ENCODE results near the gene RABGAP1L.

The RABGAP1L gene

GRCh38 chr1:174989536-174990220 is 830.4 kb downstream of the RABGAP1L start:
- Mint-ChIP-seq H3K27ac (peak overlapping the region; percentile 81), H3K36me3 (peaks cover 21 to 24% of the 10 kb centered on the region in 2 donors), H3K27me3 (no peaks in the 10 kb centered on the region), H3K4me3 (peak overlapping the region; percentile 61 to 62), H3K9me3 (no peaks in the 10 kb centered on the region), H3K4me1 (peaks cover 7 to 22% of the 10 kb centered on the region in 2 donors)
- ATAC-seq (replicated peaks) (no peak), DNase-seq (no peak)

GRCh38 chr1:174990382-174990999 is 831.2 kb downstream of the RABGAP1L start:
- ATAC-seq (replicated peaks) = peak; percentile 72 to 75
- H3K27me3 Mint-ChIP-seq = no peaks in the 10 kb centered on the region
- no peak for DNase-seq
- peak overlapping the region; percentile 63 to 69 for H3K4me3 Mint-ChIP-seq
- no peaks in the 10 kb centered on the region for H3K9me3 Mint-ChIP-seq
- H3K27ac Mint-ChIP-seq = peak overlapping the region; percentile 91
- H3K4me1 Mint-ChIP-seq = peaks cover 7 to 22% of the 10 kb centered on the region in 2 donors
- H3K36me3 Mint-ChIP-seq = peaks cover 18 to 24% of the 10 kb centered on the region in 2 donors

GRCh38 chr1:174991473-174991872 is 832.2 kb downstream of the RABGAP1L start:
- H3K27me3 Mint-ChIP-seq = no peaks in the 10 kb centered on the region
- H3K36me3 Mint-ChIP-seq = peaks cover 18 to 24% of the 10 kb centered on the region in 2 donors
- no peaks in the 10 kb centered on the region for H3K9me3 Mint-ChIP-seq
- H3K4me1 Mint-ChIP-seq = peaks cover 7 to 22% of the 10 kb centered on the region in 2 donors
- no peak overlapping the region for H3K4me3 Mint-ChIP-seq
- ATAC-seq (replicated peaks) (no peak), DNase-seq (no peak)
- no peak overlapping the region for H3K27ac Mint-ChIP-seq

GRCh38 chr1:174995121-174995520 is 835.8 kb downstream of the RABGAP1L start:
- H3K27ac Mint-ChIP-seq = no peak overlapping the region
- no peak for DNase-seq
- ATAC-seq (replicated peaks) = no peak
- peaks cover 6 to 8% of the 10 kb centered on the region in 2 donors for H3K36me3 Mint-ChIP-seq
- H3K4me1 Mint-ChIP-seq = peaks cover 2 to 6% of the 10 kb centered on the region in 2 donors
- H3K9me3 Mint-ChIP-seq = no peaks in the 10 kb centered on the region
- H3K27me3 Mint-ChIP-seq = no peaks in the 10 kb centered on the region
- H3K4me3 Mint-ChIP-seq = no peak overlapping the region

GRCh38 chr1:174995916-174996315 is 836.6 kb downstream of the RABGAP1L start:
- Mint-ChIP-seq H3K9me3 (no peaks in the 10 kb centered on the region), H3K4me3 (no peak overlapping the region), H3K27me3 (no peaks in the 10 kb centered on the region), H3K27ac (no peak overlapping the region), H3K4me1 (peaks cover 2 to 4% of the 10 kb centered on the region in 2 donors), H3K36me3 (peaks cover 6 to 8% of the 10 kb centered on the region in 2 donors)
- ATAC-seq (replicated peaks) (no peak), DNase-seq (no peak)

- Mint-ChIP-seq H3K27ac (no peak overlapping the region), H3K4me3 (no peak overlapping the region)
Measured at GRCh38 chr1:174996476-174996875, 837.2 kb downstream of the RABGAP1L start.

GRCh38 chr1:174997041-174997440 is 837.7 kb downstream of the RABGAP1L start:
- DNase-seq (no peak), ATAC-seq (replicated peaks) (no peak)
- Mint-ChIP-seq H3K4me3 (peak overlapping the region in 1 of 2 donors; percentile 28), H3K27me3 (no peaks in the 10 kb centered on the region), H3K27ac (peak overlapping the region; percentile 3), H3K9me3 (no peaks in the 10 kb centered on the region), H3K36me3 (peaks cover 6 to 12% of the 10 kb centered on the region in 2 donors), H3K4me1 (peaks cover 4 to 15% of the 10 kb centered on the region in 2 donors)

More at GRCh38 chr1:174996476-174996875, 837.2 kb downstream of the RABGAP1L start:
- H3K27me3 Mint-ChIP-seq = no peaks in the 10 kb centered on the region
- DNase-seq (no peak), ATAC-seq (replicated peaks) (no peak)
- no peaks in the 10 kb centered on the region for H3K9me3 Mint-ChIP-seq
- peaks cover 4 to 9% of the 10 kb centered on the region in 2 donors for H3K4me1 Mint-ChIP-seq
- H3K36me3 Mint-ChIP-seq = peaks cover 6 to 10% of the 10 kb centered on the region in 2 donors

- Mint-ChIP-seq H3K36me3 (peaks cover 9 to 15% of the 10 kb centered on the region in 2 donors), H3K27me3 (no peaks in the 10 kb centered on the region), H3K4me3 (no peak overlapping the region), H3K27ac (no peak overlapping the region), H3K4me1 (peaks cover 12 to 28% of the 10 kb centered on the region in 2 donors), H3K9me3 (no peaks in the 10 kb centered on the region)
- DNase-seq = peak; percentile 38
- ATAC-seq (replicated peaks) = peak; percentile 8 to 18
Measured at GRCh38 chr1:174998569-174999215, 839.4 kb downstream of the RABGAP1L start.

GRCh38 chr1:174999216-174999935 is 840.1 kb downstream of the RABGAP1L start:
- no peak overlapping the region for H3K4me3 Mint-ChIP-seq

GRCh38 chr1:174999936-175000696 is 840.8 kb downstream of the RABGAP1L start, which contains the start of gene CACYBP:
TSS of gene CACYBP (plus strand) at chr1:174999947. CDS start at chr1:175000181, 234 bp downstream.
- H3K27ac Mint-ChIP-seq = no peak within 1 kb of the TSS
- H3K36me3 Mint-ChIP-seq = peaks cover 7 to 15% of the 10 kb centered on the region in 2 donors
- H3K9me3 Mint-ChIP-seq = no peaks in the 10 kb centered on the region

More at GRCh38 chr1:174999216-174999935, 840.1 kb downstream of the RABGAP1L start:
- Mint-ChIP-seq H3K4me1 (peaks cover 12 to 30% of the 10 kb centered on the region in 2 donors), H3K36me3 (peaks cover 6 to 12% of the 10 kb centered on the region in 2 donors), H3K9me3 (no peaks in the 10 kb centered on the region), H3K27ac (no peak overlapping the region), H3K27me3 (no peaks in the 10 kb centered on the region)
- ATAC-seq (replicated peaks) = peak; percentile 85 to 86
- peak; percentile 98 for DNase-seq

GRCh38 chr1:175000697-175001187 is 841.4 kb downstream of the RABGAP1L start:
- H3K4me1 Mint-ChIP-seq = peaks cover 18 to 30% of the 10 kb centered on the region in 2 donors
- H3K27me3 Mint-ChIP-seq = no peaks in the 10 kb centered on the region
- no peak overlapping the region for H3K27ac Mint-ChIP-seq
- H3K36me3 Mint-ChIP-seq = peaks cover 11 to 21% of the 10 kb centered on the region in 2 donors
- no peak for DNase-seq
- no peaks in the 10 kb centered on the region for H3K9me3 Mint-ChIP-seq
- no peak overlapping the region for H3K4me3 Mint-ChIP-seq
- ATAC-seq (replicated peaks) = no peak

More at GRCh38 chr1:174999936-175000696, 840.8 kb downstream of the RABGAP1L start, which contains the start of gene CACYBP:
- H3K27me3 Mint-ChIP-seq = no peaks in the 10 kb centered on the region
- peaks cover 13 to 30% of the 10 kb centered on the region in 2 donors for H3K4me1 Mint-ChIP-seq
- H3K4me3 Mint-ChIP-seq = no peak within 1 kb of the TSS
- ATAC-seq (replicated peaks) (peak; percentile 3 to 66), DNase-seq (no peak)

GRCh38 chr1:175002910-175003517 is 843.7 kb downstream of the RABGAP1L start:
- Mint-ChIP-seq H3K9me3 (no peaks in the 10 kb centered on the region), H3K4me3 (no peak overlapping the region), H3K27me3 (no peaks in the 10 kb centered on the region), H3K36me3 (peaks cover 10 to 21% of the 10 kb centered on the region in 2 donors), H3K4me1 (peaks cover 17 to 32% of the 10 kb centered on the region in 2 donors), H3K27ac (no peak overlapping the region)
- no peak for DNase-seq
- no peak for ATAC-seq (replicated peaks)

GRCh38 chr1:175003521-175003920 is 844.2 kb downstream of the RABGAP1L start:
- ATAC-seq (replicated peaks) (no peak), DNase-seq (no peak)
- Mint-ChIP-seq H3K4me1 (peaks cover 17 to 34% of the 10 kb centered on the region in 2 donors), H3K27ac (no peak overlapping the region), H3K36me3 (peaks cover 13 to 26% of the 10 kb centered on the region in 2 donors), H3K9me3 (no peaks in the 10 kb centered on the region), H3K4me3 (peak overlapping the region in 1 of 2 donors; percentile 25), H3K27me3 (no peaks in the 10 kb centered on the region)

Measured in stimulated activated naive B cell treated with anti-CD40 and anti-IgM and Interleukin-4, amounts not matched to agents 10 μg/mL and 1 μg/mL and 100 μg/mL, for 72 hours (primary cell).